Body of pancreas (tissue), 4 donors: ENCODE results near the gene NPR1. TPM values are rescaled to one million over a fixed set of nuclear protein-coding genes. Genes with fewer than 3 reads are reported as not detected.

Source experiments
- ATAC-seq: fragments of 150-250 bp; one replicate; pipeline ENCODE4 v1.9.1; 2016
- DNase-seq, 4 donors: peaks; one replicate each; pipeline ENCODE4 v3.0.0-alpha.2; 2019
- H3K27ac ChIP-seq, 4 donors: fragments of 200-600 bp; sonication (generic); 1 replicate in 3 of 4; 2 replicates in 1 of 4; pipeline versions ENCODE4 v1.5.1 to v1.6.1; 2016 to 2019; ENCODE audit warnings: mild to moderate bottlenecking in 1 of 4, mixed read lengths in 1 of 4, moderate library complexity in 1 of 4
- H3K27me3 ChIP-seq, 2 donors: fragments of 200-600 bp; sonication (generic); one replicate each; pipeline ENCODE4 v1.6.0; 2016; ENCODE audit warnings: mild to moderate bottlenecking in 1 of 2
- H3K36me3 ChIP-seq, 2 donors: fragments of 200-600 bp; sonication (generic); replicated peaks in 1 of 2; 2 replicates each; pipeline ENCODE4 v1.5.1; 2016; ENCODE audit warnings: low read depth in 2 of 2; ENCODE audit not compliant: insufficient read depth in 1 of 2
- H3K4me1 ChIP-seq: fragments of 200-600 bp; sonication (generic); one replicate; pipeline ENCODE4 v1.6.0; 2016
- H3K4me3 ChIP-seq, 2 donors: fragments of 200-600 bp; sonication (generic); 1 replicate in 1 of 2; 2 replicates in 1 of 2; pipeline ENCODE4 v1.5.1; 2016 to 2019
- H3K9me3 ChIP-seq, 3 donors: fragments of 200-600 bp; sonication (generic); 1 replicate in 2 of 3; 2 replicates in 1 of 3; pipeline ENCODE4 v1.5.1; 2016
- POLR2A ChIP-seq, 3 donors: fragments of 450-650 bp; IDR thresholded peaks; one replicate each; pipeline ENCODE4 v1.6.1; 2016; ENCODE audit warnings: antibody characterized with exemption in 3 of 3, mild to moderate bottlenecking in 2 of 3
- WGBS, 2 donors: methylation state at CpG; one replicate each; pipeline ENCODE4 v1.1.5; 2017; 5-methylcytosine and 5-hydroxymethylcytosine counted together
- intact Hi-C: fragments of 100-400 bp; cut with DNase I; formaldehyde crosslinking; loops from one replicate; pipeline ENCODE4 v1.15.1; 2023
- total RNA-seq, 2 donors: library from RNA; depleted of rRNA; stranded (reverse); fragments of >200 nt; gene quantifications; one replicate each; pipeline ENCODE4 v1.1.0, GENCODE V29; 2016
- TF ChIP-seq, protein P1 (sequence below), 7 experiments: fragments of 450-650 bp in 4 of 7; fragments of 200-600 bp in 3 of 7; sonication (generic) in 3 of 7; IDR thresholded peaks; one replicate each; pipeline ENCODE4 v1.5.1; 2016 to 2019; ENCODE audit warnings: antibody characterized with exemption in 7 of 7

NPR1 gene
- total RNA-seq, 2 donors from 2014 or later = 11.7 to 16.5 TPM

DNA sequence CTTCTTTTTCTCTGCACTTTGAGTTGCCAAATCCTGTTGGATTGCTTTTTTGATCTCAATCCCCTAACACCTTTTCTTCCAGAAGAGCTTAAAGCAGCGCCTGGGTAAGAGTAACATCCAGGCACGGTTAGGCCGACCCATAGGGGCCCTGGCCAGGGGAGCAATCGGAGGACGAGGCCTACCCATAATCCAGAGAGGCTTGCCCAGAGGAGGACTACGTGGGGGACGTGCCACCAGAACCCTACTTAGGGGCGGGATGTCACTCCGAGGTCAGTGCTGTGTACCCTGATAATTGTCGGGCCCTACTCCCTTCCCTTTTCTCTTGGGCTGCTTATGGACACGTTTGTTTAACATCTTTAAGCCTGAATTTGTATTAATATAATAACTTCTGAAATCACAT is 36.3 kb upstream of the NPR1 start:
- Histone ChIP-seq H3K36me3 (peaks cover 22 to 39% of the 10 kb centered on the region in 2 donors), H3K9me3 (no peaks in the 10 kb centered on the region), H3K27me3 (no peaks in the 10 kb centered on the region), H3K4me3 (no peak overlapping the region), H3K27ac (peak overlapping the region in 1 of 4 donors; percentile 17), H3K4me1 (peaks cover 80% of the 10 kb centered on the region)
- WGBS, 2 donors = 78 to 83% methylated on average over 11 of the region's 11 CpGs
- TF ChIP-seq POLR2A (IDR thresholded peaks at IDR 0.05) = no peak
- TF ChIP-seq, protein P1, sequence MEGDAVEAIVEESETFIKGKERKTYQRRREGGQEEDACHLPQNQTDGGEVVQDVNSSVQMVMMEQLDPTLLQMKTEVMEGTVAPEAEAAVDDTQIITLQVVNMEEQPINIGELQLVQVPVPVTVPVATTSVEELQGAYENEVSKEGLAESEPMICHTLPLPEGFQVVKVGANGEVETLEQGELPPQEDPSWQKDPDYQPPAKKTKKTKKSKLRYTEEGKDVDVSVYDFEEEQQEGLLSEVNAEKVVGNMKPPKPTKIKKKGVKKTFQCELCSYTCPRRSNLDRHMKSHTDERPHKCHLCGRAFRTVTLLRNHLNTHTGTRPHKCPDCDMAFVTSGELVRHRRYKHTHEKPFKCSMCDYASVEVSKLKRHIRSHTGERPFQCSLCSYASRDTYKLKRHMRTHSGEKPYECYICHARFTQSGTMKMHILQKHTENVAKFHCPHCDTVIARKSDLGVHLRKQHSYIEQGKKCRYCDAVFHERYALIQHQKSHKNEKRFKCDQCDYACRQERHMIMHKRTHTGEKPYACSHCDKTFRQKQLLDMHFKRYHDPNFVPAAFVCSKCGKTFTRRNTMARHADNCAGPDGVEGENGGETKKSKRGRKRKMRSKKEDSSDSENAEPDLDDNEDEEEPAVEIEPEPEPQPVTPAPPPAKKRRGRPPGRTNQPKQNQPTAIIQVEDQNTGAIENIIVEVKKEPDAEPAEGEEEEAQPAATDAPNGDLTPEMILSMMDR (IDR thresholded peaks at IDR 0.05) = no peak
- DNase-seq = no peak
- no peak for ATAC-seq
- intact Hi-C loops = no loop called here

DNA sequence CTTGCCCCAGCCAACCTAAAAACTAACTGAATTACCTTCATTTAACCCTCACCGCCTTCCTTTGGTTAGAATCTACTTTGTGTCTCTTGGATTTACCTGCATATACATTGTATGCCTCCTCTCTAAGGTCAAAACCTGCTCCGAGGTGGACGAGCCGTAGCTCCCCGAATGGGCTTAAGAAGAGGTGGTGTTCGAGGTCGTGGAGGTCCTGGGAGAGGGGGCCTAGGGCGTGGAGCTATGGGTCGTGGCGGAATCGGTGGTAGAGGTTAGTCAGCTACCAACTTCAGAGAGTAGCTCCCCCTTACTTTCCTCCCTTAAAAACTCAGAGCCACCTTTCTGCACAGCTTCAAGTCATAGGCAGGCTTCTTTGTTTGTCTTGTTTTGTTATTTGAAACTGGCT is 35.4 kb upstream of the NPR1 start:
- intact Hi-C loops = no loop called here
- DNase-seq = no peak
- TF ChIP-seq POLR2A (IDR thresholded peaks at IDR 0.05) = no peak
- TF ChIP-seq, protein P1 (IDR thresholded peaks at IDR 0.05) = no peak
- no peaks in the 10 kb centered on the region for H3K9me3 ChIP-seq
- WGBS, 2 donors = 87 to 90% methylated on average over 11 of the region's 11 CpGs
- H3K27me3 ChIP-seq = no peaks in the 10 kb centered on the region
- H3K36me3 ChIP-seq = peaks cover 22 to 39% of the 10 kb centered on the region in 2 donors
- H3K27ac ChIP-seq = peak overlapping the region in 2 of 4 donors; percentile 36 to 38
- no peak overlapping the region for H3K4me3 ChIP-seq
- ATAC-seq = no peak
- H3K4me1 ChIP-seq = peaks cover 80% of the 10 kb centered on the region

DNA sequence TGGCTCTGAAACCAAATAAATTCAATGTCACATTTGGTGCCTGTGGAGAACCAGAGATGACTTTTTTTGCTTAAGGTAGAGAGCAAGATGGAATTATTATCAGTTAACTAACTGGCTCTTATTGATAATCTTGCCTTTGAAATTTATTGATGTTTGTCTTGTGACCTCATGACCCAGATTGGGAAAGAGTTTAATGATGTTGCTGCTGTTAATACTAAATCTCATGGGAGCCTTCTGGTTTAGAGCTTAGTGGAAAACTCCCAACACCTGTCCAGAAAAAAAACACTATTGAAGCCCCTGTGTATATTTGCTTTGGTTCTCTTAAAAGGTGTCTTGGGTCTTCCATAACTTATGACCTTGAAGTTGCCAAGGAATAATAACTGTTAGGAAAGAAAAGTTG is 34.7 kb upstream of the NPR1 start:
- H3K4me3 ChIP-seq = no peak overlapping the region
- peaks cover 22 to 39% of the 10 kb centered on the region in 2 donors for H3K36me3 ChIP-seq
- no peaks in the 10 kb centered on the region for H3K27me3 ChIP-seq
- intact Hi-C loops = no loop called here
- H3K4me1 ChIP-seq = peaks cover 81% of the 10 kb centered on the region
- peak overlapping the region in 3 of 4 donors; percentile 10 to 38 (median 36) for H3K27ac ChIP-seq
- DNase-seq (no peak), ATAC-seq (peak; percentile 19)
- H3K9me3 ChIP-seq = no peaks in the 10 kb centered on the region
- TF ChIP-seq, protein P1 (IDR thresholded peaks at IDR 0.05) = no peak
- TF ChIP-seq POLR2A (IDR thresholded peaks at IDR 0.05) = no peak

DNA sequence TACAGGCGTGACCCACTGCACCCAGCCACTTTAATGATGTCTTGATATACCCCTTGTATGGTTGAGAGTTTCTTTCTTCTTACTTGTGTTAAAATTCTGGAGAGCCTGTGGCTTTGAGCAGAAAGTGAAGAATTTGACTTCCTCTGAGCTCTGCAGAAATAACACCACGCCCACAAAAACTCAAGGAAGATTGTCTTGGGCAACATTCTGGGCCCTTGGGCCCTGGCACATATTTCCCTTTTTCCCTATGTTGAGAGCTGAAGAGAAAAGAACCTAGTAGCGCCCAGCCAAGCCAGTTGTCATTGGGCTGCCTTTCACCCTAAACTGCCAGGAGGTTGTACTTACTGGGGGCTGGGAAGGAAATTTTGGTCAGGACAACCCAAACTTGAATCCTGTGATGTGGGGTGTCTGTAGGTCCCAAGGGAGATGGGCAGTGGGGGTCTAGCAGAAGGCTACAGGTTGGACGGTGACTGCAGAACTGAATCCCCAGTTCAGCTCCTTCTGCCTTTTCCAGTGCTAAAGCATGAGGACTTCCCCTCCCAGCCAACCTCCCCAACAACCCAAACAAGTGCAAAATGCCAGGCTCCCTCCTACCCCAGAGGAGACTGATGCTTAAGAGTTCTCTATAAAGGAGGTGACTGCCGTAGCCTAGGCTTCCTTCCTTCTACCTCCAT is 31.7 kb upstream of the NPR1 start:
- Histone ChIP-seq H3K9me3 (no peaks in the 10 kb centered on the region), H3K27ac (peak overlapping the region in 2 of 4 donors; percentile 36 to 83), H3K4me1 (peaks cover 72% of the 10 kb centered on the region), H3K36me3 (peaks cover 13 to 23% of the 10 kb centered on the region in 2 donors), H3K27me3 (no peaks in the 10 kb centered on the region), H3K4me3 (no peak overlapping the region)
- TF ChIP-seq, protein P1 (IDR thresholded peaks at IDR 0.05) = no peak
- TF ChIP-seq POLR2A (IDR thresholded peaks at IDR 0.05) = no peak
- DNase-seq (peak in 1 of 4 donors; percentile 41), ATAC-seq (no peak)
- intact Hi-C loops = no loop called here
- WGBS, 2 donors = 77 to 94% methylated on average over 5 of the region's 5 CpGs

DNA sequence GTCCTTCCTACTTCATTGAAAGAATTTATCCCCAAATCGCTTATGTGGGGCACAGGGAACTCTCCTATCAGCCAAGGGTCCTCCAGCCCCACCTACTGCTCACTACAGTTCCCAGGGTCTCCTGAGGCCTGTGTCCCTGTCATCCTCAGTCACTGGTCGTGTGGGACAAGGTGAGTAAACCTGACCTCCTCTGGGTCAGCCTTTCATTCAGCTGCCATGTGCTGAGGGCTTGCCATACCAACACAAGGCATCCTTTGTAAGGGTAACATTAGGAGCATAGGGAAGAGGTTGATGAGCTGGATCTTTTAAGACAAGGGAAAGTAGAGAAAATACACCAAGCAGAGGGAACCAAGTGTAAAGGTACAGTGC is 31.2 kb upstream of the NPR1 start:
- WGBS, 2 donors = 61 to 65% methylated on average over 2 of the region's 2 CpGs
- DNase-seq = no peak
- peak overlapping the region in 2 of 4 donors; percentile 36 to 83 for H3K27ac ChIP-seq
- ATAC-seq = no peak
- no peak overlapping the region for H3K4me3 ChIP-seq
- H3K9me3 ChIP-seq = no peaks in the 10 kb centered on the region
- H3K4me1 ChIP-seq = peaks cover 67% of the 10 kb centered on the region
- H3K27me3 ChIP-seq = no peaks in the 10 kb centered on the region
- intact Hi-C loops = no loop called here
- H3K36me3 ChIP-seq = peaks cover 13 to 18% of the 10 kb centered on the region in 2 donors
- TF ChIP-seq, protein P1 (IDR thresholded peaks at IDR 0.05) = no peak
- TF ChIP-seq POLR2A (IDR thresholded peaks at IDR 0.05) = no peak
